T follicular helper cell (primary cell): ENCODE data around the gene SEBOX.
A peak's percentile ranks its signal among the peaks of the same experiment; 100 is the strongest.

Source experiments
- DNase-seq: peaks from one replicate; pipeline ENCODE4 v3.0.0-alpha.2; 2020; ENCODE audit warnings: low read depth

The SEBOX gene

DNA sequence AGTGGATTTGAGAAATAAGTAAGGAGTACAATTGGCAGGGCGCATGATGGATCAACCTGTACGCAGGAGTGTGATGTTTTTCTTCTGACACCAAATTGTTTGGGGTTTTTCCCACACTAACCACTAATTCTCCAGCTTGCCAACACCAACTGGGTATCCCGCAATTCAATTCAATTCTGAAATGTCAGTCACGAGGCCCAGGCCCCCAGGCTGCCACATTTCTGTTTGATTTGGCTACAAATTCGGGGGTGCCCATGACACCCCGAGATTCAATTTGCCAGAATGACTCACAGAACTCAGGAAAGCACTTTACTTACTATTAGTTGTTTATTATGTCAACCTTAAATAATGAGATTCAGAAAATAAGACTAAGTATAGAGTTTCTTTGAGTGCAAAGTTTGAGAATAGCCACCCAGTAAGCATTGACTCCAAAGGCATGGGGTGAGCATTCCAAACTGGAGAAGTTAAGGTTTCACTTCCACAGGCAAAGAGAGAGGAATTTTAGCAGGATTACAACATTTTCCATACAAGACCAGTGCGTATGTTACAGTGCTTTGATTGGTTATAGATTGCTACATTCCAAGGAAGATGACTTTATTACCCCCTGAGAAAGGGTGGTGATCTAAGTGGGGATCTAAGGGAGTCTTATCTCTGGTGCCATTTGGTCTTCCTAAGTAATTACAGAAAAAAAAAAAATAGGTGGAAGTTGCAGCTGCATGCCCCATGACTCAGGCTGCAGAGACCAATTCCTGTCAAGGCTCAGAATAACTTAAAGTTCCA is 29.5 kb upstream of the SEBOX start:
- no peak for DNase-seq

DNA sequence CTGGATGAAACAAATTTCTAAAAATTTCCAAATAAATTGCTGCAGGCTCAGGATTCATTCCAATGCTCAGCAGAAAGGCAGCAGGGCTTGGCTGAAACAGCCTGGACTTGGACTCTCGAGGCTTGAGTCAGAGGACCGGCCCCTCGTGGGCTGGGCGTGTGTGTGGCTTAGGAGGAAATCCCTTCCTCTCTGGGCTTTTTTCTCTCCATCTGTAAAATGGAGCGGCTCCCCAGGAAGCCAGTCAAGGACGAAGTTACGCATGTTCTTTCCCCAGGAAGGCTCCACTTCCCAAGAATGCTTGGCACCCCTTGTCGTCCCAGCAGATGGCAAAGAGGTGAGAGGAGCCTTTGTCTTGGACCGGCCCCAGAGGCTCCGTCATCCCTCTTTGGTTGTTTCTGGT is 27.5 kb upstream of the SEBOX start:
- no peak for DNase-seq

DNA sequence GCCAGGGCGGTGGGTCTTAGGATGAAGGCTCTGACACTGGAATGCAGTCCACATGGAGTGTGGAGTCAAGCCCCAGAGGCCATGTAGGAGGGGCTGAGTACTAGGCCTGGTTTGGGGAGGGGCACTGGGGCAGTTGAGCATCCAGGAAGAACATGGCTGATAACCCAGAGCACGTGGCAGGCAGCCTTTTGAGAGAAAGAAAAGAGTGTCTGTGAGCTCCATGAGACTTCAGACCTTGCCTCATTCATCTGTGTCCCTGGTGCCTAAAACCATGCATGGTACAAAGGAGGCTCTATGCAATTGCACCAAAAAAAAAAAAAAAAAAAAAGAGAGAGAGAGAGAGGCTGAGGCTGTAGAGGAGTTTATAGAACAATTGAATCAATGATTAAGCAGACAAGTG is 26.4 kb upstream of the SEBOX start:
- DNase-seq: no peak

DNA sequence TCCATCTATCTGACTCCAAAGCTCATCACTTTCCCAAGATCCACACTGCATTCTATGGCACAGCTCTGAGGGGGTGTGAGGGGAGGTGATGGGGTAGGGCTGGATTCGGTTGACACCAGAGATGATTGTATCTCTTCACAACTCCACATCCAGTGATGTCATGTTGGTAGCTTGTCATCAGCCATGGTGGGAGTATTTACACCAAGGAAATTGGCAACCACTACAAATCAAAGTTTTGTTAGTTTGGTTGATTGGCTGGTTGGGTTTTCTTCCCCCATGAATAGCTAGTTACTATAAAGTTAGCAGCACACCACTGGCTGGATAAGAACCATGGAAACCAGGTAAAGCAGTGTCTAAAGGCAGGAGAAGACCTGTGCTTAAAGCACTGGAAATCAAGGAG is 26.0 kb upstream of the SEBOX start:
- no peak for DNase-seq

DNA sequence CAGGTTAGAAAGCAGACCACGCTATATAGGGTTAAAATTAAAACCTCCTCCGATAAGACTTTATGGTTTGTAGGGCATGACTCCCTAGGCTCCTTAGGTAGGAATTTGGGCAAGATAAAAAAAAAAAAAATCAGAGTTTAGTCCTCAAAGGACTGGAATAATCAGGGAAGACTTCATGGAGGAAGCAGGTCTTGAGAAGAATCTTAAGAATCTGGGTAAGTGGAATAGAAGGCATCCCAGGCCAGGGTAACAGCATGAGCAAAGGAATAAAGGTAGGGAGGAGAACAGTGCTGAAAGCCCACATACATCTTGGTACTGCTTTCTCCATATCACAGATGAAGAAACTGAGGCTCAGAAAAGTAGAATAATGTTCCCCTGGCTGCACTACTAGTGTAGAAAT is 25.6 kb upstream of the SEBOX start:
- no peak for DNase-seq

DNA sequence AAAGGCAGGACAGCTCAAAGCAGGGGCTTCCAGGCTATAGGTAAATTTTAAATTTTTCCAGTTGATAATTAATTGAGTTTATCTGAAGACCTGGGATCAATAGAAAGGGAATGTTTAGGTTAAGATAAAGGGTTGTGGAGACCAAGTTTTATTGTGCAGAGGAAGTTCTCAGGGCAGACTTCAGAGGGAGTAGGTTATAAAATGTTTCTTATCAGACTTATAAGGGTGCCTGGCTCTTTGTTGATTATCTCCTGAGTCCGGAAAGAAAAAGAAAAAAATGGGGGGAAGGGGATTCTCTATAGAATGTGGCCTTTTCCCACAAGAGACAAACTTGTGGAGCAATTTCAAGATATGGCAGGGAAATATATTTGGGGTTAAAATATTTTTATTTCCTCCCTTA is 25.1 kb upstream of the SEBOX start:
- no peak for DNase-seq

DNA sequence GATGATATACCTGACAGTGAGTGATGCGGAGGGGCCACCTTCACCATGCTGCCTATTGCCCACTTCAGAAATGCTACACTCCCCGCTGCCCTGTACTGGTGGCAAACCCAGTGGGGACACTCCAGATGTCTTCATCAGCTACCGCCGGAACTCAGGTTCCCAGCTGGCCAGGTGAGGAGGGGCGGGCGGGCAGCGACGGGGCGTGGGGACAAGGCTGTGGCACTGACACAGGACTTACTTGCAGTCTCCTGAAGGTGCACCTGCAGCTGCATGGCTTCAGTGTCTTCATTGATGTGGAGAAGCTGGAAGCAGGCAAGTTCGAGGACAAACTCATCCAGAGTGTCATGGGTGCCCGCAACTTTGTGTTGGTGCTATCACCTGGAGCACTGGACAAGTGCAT is 23.1 kb upstream of the SEBOX start:
- no peak for DNase-seq

DNA sequence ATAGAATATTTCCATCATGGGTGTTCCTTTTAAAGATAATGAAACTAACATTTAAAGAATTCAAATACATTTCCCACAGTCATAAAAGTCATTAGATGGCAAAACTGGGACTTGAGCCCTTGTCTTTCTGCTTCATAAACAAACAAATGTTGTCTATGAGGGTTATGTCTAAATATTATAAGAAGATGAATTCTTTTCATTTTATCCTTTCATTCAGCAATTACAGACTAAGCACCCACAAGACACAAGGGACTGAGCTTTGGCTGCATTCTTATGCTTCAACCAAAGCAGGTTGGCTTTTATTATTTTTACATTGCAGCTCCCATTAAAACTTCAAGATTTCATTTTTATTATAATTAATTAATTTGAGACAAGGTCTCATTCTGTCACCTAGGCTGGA is 21.4 kb upstream of the SEBOX start:
- no peak for DNase-seq

DNA sequence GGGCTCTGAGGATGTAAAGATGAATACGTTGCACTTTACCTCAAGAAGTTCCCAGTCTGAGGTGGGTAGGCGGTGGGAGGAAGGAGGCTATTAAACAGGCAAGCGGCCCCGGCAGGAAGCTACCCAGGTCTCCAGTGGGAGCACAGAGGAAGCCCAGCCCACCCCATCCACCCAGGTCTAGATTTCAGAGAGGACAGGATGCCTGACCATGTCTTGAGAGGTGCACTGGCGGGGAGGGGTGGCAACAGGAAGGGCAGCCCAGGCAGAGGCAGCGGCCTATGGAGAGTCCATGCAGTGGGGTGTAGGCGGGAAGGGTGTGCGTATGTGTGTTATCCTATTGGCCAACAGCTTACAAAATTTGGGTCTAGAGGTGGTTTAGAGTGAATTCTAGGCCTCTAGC is 20.4 kb upstream of the SEBOX start:
- DNase-seq: no peak

DNA sequence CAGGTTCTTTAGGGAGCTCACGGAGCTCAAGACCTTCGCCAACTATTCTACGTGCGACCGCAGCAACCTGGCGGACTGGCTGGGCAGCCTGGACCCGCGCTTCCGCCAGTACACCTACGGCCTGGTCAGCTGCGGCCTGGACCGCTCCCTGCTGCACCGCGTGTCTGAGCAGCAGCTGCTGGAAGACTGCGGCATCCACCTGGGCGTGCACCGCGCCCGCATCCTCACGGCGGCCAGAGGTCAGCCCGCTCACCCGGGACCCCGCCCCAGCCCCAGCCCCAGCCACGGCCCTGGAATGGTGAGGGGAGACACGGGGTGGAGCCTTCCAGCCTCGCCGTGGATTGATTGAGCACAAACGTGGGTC is 20.0 kb upstream of the SEBOX start:
- no peak for DNase-seq

DNA sequence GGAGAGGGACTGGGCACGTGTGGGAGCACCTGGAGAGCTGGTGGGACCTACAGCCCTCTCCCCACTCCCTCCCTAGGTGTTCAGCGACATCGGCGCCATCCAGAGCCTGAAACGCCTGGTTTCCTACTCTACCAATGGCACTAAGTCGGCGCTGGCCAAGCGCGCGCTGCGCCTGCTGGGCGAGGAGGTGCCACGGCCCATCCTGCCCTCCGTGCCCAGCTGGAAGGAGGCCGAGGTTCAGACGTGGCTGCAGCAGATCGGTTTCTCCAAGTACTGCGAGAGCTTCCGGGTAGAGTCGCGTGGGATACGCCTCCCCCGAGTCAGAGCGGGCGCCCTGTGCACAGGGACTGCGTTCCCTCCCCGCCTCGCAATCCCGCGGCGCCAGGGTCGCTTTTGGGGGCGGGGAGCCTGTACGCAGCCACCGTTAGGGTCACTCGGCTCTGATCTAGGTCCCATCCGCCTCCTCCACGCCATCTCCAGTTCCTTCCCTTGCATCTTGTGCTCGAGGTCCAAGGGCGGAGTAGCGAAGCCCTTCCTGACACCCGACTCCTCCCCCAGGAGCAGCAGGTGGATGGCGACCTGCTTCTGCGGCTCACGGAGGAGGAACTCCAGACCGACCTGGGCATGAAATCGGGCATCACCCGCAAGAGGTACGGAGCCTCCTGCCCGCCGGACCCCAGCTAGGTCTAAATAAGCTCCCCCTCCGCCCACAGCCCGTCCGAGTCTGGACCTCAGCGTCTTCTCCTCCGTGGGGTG is 19.5 kb upstream of the SEBOX start:
- peak; percentile 44 for DNase-seq

DNA sequence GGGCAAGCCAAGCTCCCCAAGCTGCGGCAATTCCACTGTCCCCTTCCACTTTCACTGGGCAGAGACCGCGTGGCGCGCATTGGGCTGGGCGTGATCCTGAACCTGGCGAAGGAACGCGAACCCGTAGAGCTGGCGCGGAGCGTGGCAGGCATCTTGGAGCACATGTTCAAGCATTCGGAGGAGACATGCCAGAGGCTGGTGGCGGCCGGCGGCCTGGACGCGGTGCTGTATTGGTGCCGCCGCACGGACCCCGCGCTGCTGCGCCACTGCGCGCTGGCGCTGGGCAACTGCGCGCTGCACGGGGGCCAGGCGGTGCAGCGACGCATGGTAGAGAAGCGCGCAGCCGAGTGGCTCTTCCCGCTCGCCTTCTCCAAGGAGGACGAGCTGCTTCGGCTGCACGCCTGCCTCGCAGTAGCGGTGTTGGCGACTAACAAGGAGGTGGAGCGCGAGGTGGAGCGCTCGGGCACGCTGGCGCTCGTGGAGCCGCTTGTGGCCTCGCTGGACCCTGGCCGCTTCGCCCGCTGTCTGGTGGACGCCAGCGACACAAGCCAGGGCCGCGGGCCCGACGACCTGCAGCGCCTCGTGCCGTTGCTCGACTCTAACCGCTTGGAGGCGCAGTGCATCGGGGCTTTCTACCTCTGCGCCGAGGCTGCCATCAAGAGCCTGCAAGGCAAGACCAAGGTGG is 16.3 kb upstream of the SEBOX start:
- no peak for DNase-seq

DNA sequence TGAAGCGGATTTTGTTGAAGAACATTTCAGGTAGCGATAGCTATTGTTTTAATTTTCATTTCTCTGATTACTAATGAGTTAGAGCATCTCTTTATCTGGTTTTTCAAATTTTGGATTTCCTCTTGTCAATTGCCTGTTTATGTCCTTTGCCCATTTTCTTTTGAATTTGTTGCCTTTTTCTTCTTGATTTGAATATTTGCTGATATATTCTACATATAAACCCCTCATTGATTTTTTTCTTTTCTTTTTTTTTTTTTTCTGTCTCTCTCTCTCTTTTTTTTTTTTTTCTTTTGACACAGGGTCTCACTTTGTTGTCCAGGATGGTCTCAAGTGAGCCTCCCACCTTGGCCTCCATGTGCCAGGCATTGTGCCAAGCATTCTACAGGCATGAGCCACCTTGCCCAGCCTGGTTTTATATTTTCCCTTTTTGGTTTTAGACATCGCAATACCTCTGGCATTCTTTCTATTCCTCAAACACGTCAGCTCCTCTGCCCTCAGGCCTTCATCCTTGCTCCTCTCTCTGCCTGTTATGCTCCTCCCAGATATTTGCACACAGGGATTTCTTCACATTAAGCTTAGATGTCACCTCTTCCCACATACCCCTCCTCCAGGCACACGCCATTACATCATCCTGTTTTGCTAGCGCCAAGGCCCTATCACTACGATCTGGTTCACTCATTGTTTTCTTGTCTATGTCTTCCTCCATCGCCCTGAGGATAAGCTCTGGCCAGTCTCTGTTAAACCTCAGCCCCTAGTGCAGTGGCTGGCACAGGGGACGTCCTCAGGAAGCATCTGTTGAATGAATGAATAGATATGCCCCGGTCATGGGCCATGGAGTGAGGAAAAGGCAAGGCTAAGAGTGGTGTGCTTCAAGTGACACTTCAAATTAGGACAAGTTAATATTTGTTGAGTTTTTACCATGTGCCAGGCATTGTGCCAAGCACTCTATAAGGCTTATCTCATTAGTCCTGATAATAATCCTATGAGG is 15.1 kb upstream of the SEBOX start:
- DNase-seq: no peak

DNA sequence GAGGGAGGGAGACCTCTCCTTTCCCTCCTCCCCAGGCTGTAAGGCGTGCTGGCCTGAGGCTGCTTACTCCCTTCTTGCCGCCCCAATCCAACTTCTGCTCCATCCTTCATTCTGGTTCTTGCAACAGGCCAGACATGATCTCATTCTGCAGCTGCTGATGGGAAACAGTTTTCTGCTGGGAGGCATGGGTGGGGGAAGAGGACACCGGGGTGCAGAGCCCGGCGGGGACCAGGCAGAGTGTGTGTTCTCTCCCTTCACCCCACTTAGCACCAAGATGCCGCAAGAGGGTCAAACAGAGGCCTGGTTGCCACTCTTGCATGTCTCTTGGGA is 7.9 kb upstream of the SEBOX start:
- no peak for DNase-seq

DNA sequence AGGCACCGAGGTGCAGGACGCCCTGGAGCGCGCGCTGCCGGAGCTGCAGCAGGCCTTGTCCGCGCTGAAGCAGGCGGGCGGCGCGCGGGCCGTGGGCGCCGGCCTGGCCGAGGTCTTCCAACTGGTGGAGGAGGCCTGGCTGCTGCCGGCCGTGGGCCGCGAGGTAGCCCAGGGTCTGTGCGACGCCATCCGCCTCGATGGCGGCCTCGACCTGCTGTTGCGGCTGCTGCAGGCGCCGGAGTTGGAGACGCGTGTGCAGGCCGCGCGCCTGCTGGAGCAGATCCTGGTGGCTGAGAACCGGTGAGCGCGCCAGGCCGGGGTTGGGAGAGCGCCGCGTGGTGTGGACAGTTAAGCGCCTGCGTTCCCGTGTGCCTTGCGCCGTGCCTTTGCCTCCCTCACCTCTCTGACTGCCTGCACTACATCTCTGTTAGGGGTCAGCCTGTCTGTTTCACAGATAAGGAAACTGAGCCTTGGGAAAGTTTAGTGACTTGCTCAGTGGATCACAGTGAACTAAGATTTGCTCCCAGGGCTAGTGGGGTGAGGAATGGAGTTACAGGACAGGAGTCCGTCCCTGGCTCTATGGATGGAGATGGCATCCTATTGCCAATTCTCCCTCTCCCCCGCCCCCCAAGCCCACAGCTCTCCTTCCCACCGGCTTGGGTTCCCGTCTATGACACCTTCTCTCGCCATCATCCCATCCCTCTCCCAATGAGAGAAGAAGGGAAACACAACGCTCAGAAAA is 7.4 kb upstream of the SEBOX start:
- DNase-seq: no peak

DNA sequence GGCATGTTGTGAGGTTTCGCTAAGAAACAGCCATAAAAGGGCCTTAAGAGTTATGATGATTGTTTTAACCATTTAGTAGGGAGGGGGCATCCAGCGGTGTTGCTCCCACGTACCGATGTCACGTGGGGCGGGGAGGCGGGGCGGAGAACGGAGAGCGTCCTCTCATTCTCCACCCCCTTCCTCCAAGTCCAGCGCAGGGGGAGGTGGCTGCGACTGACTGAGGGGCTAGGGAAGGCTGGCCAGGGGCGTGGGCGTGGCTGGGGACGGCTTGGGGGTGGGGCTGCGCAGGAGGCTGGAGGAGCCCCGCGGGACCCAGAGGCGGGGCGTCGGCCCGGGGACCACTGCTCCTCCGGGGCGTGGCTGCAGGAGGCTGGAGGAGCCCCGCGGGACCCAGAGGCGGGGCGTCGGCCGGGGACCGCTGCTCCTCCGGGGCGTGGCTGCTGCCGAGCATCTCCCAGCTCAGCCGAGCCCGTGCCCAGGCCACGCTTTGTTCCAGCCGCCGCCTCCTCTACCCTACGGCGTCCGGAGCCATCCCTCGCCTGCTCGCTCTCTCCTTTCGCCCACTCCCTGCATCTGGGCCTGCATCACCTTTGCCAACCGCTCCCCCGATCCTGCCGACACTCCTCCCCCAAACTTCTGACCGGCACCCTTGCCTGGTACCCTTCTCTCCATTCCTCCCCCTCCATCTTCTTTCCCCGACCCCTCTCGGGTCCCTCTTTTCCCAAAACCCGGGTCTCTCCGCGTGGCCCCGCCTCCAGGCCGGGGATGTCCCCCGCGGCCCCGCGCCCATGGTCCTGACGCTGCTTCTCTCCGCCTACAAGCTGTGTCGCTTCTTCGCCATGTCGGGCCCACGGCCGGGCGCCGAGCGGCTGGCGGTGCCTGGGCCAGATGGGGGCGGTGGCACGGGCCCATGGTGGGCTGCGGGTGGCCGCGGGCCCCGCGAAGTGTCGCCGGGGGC is 6.5 kb upstream of the SEBOX start, which contains the start of gene SARM1:
Gene SARM1 (plus strand): TSS at position 450 of the 958 bp plus-strand sequence. CDS start 339 bp downstream, at position 789.
- peak; percentile 64 for DNase-seq

DNA sequence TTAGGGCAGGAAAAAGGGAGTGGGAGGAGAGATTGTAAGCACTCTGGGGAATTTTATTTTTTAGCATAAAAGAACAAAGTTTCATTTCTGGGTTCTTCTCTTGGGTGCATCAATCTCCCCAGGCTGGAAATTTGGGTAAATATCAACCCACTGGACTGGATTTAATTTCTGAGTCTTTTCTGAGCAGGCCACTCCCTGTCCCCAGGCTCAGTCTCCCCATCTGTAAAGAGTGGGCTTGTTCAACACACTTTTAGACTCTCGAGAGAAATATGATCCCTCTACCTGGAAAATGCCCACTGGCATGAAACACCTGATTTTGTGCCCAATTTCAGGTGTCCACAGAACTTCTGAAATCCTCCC is 5.7 kb upstream of the SEBOX start:
- no peak for DNase-seq

DNA sequence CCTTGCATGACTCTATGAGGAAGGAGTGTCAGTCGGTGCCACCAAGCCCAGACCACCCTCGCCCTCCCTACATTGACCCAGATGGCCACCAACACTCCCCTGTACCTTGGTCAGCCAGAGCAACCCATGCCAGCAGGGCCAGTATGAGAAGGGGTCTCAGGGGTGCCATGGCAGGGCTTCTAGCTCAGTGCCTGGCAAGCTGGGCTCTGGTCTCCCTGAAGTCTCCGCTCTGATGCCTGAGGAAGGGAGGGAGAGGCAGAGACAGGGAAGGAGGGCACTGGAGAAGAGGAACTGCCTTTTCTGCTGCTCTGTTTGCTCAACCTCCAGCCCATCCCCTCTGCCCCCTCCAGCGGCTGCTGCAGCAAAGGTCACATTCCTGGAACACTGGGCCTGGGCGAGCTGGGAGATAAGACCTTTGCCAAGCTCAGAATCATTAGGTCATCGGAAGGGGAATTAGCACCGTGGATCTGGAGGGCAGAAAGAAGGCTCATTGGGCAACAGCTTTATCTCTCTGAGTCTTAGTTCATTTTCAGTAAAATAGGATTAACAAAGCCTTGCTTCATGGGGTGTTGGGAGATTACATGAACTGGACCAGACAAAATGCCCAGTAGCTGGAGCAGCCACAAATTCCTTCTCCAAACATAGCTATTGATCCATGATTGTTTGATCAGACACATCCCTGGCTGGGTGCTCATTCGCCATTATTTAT is 5.2 kb upstream of the SEBOX start, which contains the start of gene VTN:
Gene VTN (minus strand): TSS at position 273 of the 709 bp plus-strand sequence. CDS start 104 bp downstream, at position 169.
- no peak for DNase-seq

DNA sequence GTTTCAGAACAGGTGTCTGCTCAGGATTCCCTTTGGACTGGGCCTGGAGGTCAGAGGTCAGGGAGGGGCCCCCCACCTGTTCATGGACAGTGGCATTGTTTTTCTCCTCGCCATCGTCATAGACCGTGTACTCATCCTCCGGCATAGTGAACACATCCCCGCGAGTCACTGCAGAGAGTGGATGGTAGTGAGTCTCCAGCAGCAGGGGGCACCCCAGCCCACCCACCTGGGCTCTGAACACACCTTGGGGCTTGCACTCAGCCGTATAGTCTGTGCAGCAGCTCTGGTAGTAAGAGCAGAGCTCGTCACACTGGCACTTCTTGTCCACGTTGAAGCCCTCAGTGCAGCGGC is 4.7 kb upstream of the SEBOX start:
- DNase-seq: no peak
